Fibroblast of lung (primary cell): ENCODE measurements around the gene PHLDB1. TPM values are rescaled to one million over a fixed set of nuclear protein-coding genes. Genes with fewer than 3 reads are reported as not detected.
A peak's percentile ranks its signal among the peaks of the same experiment; 100 is the strongest.

Experiments
- DNase-seq, 2 donors: peaks; one replicate each; pipeline versions ENCODE4 v3.0.0 to v3.0.0-alpha.2; 2010; ENCODE audit warnings: low read depth in 2 of 2
- H2AFZ ChIP-seq: 2 replicates; pipeline ENCODE4 v1.5.1; 2012; ENCODE audit warnings: low read length, control low read depth, inconsistent platforms
- H3K27ac ChIP-seq: 2 replicates; pipeline ENCODE4 v1.5.1; 2011; ENCODE audit warnings: low read length, control low read depth; ENCODE audit not compliant: insufficient read depth
- H3K27me3 ChIP-seq: 2 replicates; pipeline ENCODE4 v1.5.1; 2011; ENCODE audit warnings: mild to moderate bottlenecking, low read length; ENCODE audit not compliant: control insufficient read depth, insufficient read depth
- H3K36me3 ChIP-seq: 2 replicates; pipeline ENCODE4 v1.5.1; 2011; ENCODE audit warnings: low read length; ENCODE audit not compliant: control insufficient read depth, insufficient read depth
- H3K4me1 ChIP-seq: 2 replicates; pipeline ENCODE4 v1.5.1; 2011; ENCODE audit warnings: low read length; ENCODE audit not compliant: control insufficient read depth, insufficient read depth; ENCODE audit errors: extremely low read depth
- H3K4me2 ChIP-seq: 2 replicates; pipeline ENCODE4 v1.5.1; 2011; ENCODE audit warnings: low read length, control low read depth; ENCODE audit not compliant: insufficient read depth; ENCODE audit errors: extremely low read depth
- H3K4me3 ChIP-seq, 4 experiments: fragments of 200-600 bp in 1 of 4; sonication (generic) in 1 of 4; replicated peaks in 1 of 4; 2 replicates each; pipeline ENCODE4 v1.5.1; 2011 to 2016; ENCODE audit warnings: low read length in 4 of 4, low read depth in 3 of 4, mild to moderate bottlenecking in 3 of 4, control low read depth in 2 of 4, inconsistent platforms in 1 of 4, mixed read lengths in 1 of 4; ENCODE audit not compliant: insufficient read depth in 1 of 4; ENCODE audit errors: control extremely low read depth in 1 of 4
- H3K79me2 ChIP-seq: 2 replicates; pipeline ENCODE4 v1.5.1; 2012; ENCODE audit warnings: mild to moderate bottlenecking, low read length, inconsistent platforms; ENCODE audit not compliant: control insufficient read depth, insufficient read depth
- H3K9ac ChIP-seq: 2 replicates; pipeline ENCODE4 v1.5.1; 2011; ENCODE audit warnings: mild to moderate bottlenecking, low read length, control low read depth; ENCODE audit not compliant: insufficient read depth
- H3K9me3 ChIP-seq: 2 replicates; pipeline ENCODE4 v1.5.1; 2012; ENCODE audit warnings: low read depth, low read length; ENCODE audit not compliant: control insufficient read depth, insufficient read depth
- H4K20me1 ChIP-seq: 2 replicates; pipeline ENCODE4 v1.5.1; 2011; ENCODE audit warnings: low read length; ENCODE audit not compliant: control insufficient read depth, insufficient read depth; ENCODE audit errors: extremely low read depth
- CTCF ChIP-seq, 2 donors: IDR thresholded peaks in 1 of 2; conservative IDR thresholded peaks in 1 of 2; 1 replicate in 1 of 2; 2 replicates in 1 of 2; pipeline ENCODE4 v1.5.1; 2011 to 2012; ENCODE audit warnings: low read length in 2 of 2, control low read depth in 1 of 2, inconsistent platforms in 1 of 2, low read depth in 1 of 2, mild to moderate bottlenecking in 1 of 2
- EZH2 ChIP-seq: IDR thresholded peaks from 2 replicates; pipeline ENCODE4 v1.5.1; 2012; ENCODE audit warnings: low read length, control low read depth, mild to moderate bottlenecking; ENCODE audit errors: missing control alignments
- polyA plus RNA-seq, 2 donors: library from polyadenylated mRNA; depleted of rRNA in 1 of 2; stranded (reverse) in 1 of 2; unstranded in 1 of 2; fragments of >200 nt; gene quantifications; 2 replicates each; pipeline ENCODE4 v1.2.1, GENCODE V29; 2011 to 2012; ENCODE audit warnings: missing spikeins in 1 of 2
- total RNA-seq: library from RNA; depleted of rRNA; stranded (reverse); fragments of >200 nt; gene quantifications from 2 replicates; pipeline ENCODE4 v1.2.1, GENCODE V29; 2014

PHLDB1 gene
- total and polyA plus RNA-seq, 2 donors (not counting 1 experiment from before 2014, with no cell fraction given): 51.4 to 59.0 TPM

- H3K79me2 ChIP-seq: peaks cover 22% of the 10 kb centered on the region
Observed at GRCh38 chr11:118622376-118623268, 15.2 kb downstream of the PHLDB1 start.

DNA sequence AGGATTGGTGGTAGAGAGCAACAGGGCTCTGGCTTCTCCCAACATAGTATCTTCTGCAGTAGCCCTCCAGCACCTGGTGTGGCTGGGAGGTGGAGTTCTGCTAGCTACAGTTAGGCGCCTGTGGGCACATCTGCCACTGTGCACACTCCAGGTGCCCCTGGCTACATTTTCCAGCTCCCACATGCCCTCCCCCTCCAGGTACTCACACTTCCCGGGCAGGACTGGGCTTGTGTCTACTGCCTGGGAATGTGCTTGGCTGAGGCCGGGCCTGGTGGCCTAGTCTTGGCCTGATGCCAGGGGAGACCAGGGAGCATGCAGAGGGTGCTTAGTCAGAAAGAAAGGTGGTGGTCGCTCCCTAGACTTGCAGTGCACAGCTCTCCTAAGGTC, 15.8 kb downstream of the PHLDB1 start:
- DNase-seq: peak in 1 of 2 donors; percentile 69
- TF ChIP-seq EZH2 (no peak), CTCF (conservative IDR thresholded peaks at IDR 0.05 in 1 of 2, IDR thresholded peaks at IDR 0.05 in 1 of 2; ENCODE audit: low read depth in 1 of 2, low read length in 2 of 2) (no peak)
- peak overlapping the region in 1 of 4 experiments; percentile 73 for H3K4me3 ChIP-seq
- no peaks in the 10 kb centered on the region for H3K27me3 ChIP-seq
- no peak overlapping the region for H2AFZ ChIP-seq
- H3K27ac ChIP-seq: peak overlapping the region; percentile 94
- H3K9me3 ChIP-seq: no peaks in the 10 kb centered on the region
- peaks cover 22% of the 10 kb centered on the region for H3K79me2 ChIP-seq
- peak overlapping the region; percentile 63 for H3K4me2 ChIP-seq
- H3K9ac ChIP-seq: no peak overlapping the region
- no peaks in the 10 kb centered on the region for H4K20me1 ChIP-seq
- H3K36me3 ChIP-seq: peaks cover 24% of the 10 kb centered on the region
- H3K4me1 ChIP-seq: peaks cover 38% of the 10 kb centered on the region

More at GRCh38 chr11:118622376-118623268, 15.2 kb downstream of the PHLDB1 start:
- Histone ChIP-seq H3K4me2 (peak overlapping the region; percentile 80), H3K27ac (peak overlapping the region; percentile 94), H3K9me3 (no peaks in the 10 kb centered on the region), H3K36me3 (peaks cover 18% of the 10 kb centered on the region), H2AFZ (no peak overlapping the region), H3K9ac (peak overlapping the region; percentile 65), H4K20me1 (no peaks in the 10 kb centered on the region), H3K27me3 (no peaks in the 10 kb centered on the region), H3K4me1 (peaks cover 44% of the 10 kb centered on the region), H3K4me3 (peak overlapping the region in 2 of 4 experiments; percentile 57 to 73)
- TF ChIP-seq CTCF (conservative IDR thresholded peaks at IDR 0.05 in 1 of 2, IDR thresholded peaks at IDR 0.05 in 1 of 2; ENCODE audit: low read depth in 1 of 2, low read length in 2 of 2): no peak
- TF ChIP-seq EZH2: no peak
- DNase-seq: peak; percentile 63 to 90

- Histone ChIP-seq H3K36me3 (peaks cover 33% of the 10 kb centered on the region), H3K27ac (no peak overlapping the region), H3K27me3 (no peaks in the 10 kb centered on the region), H3K79me2 (peaks cover 24% of the 10 kb centered on the region), H3K4me2 (no peak overlapping the region), H3K4me1 (peaks cover 23% of the 10 kb centered on the region), H3K9ac (no peak overlapping the region), H3K9me3 (no peaks in the 10 kb centered on the region), H3K4me3 (no peak overlapping the region), H4K20me1 (no peaks in the 10 kb centered on the region), H2AFZ (no peak overlapping the region)
- no peak for TF ChIP-seq EZH2
- no peak for TF ChIP-seq CTCF (conservative IDR thresholded peaks at IDR 0.05 in 1 of 2, IDR thresholded peaks at IDR 0.05 in 1 of 2; ENCODE audit: low read depth in 1 of 2, low read length in 2 of 2)
- DNase-seq: no peak
Observed at GRCh38 chr11:118625036-118625690, 17.7 kb downstream of the PHLDB1 start.
